A549 (cell line): Measurements from ENCODE around the gene GPRASP2. TPM values are rescaled to one million over a fixed set of nuclear protein-coding genes. Genes with fewer than 3 reads are reported as not detected.

Experiments used
- ATAC-seq, 2 experiments: fragments of 200-7000 bp in 1 of 2; fragments of >200 bp in 1 of 2; cut with Nextera tagmentation in 1 of 2; cut with Tn5 transposase in 1 of 2; 3 replicates each; pipeline versions ENCODE4 v1.8.0 to v1.9.1; 2018 to 2020; ENCODE audit warnings: mild to moderate bottlenecking in 1 of 2, moderate library complexity in 1 of 2
- CTCF ChIA-PET: fragments of 300-600 bp; sonication (Branson Sonifier 250); formaldehyde crosslinking; extraction: SDS; loops from one replicate; lab custom pipeline; 2021; ENCODE audit warnings: antibody characterized with exemption, inconsistent platforms; lab: Yijun Ruan, JAX
- POLR2A ChIA-PET: fragments of 350-600 bp; formaldehyde crosslinking; extraction: SDS; loops from one replicate; lab custom pipeline; 2021; ENCODE audit warnings: antibody characterized with exemption, inconsistent platforms; lab: Yijun Ruan, JAX
- DNase-seq, 2 experiments: peaks; one replicate each; pipeline versions ENCODE4 v3.0.0 to v3.0.0-alpha.2; 2011 to 2016; ENCODE audit warnings: low read depth in 1 of 2, low spot score in 1 of 2
- FAIRE-seq: peaks from 2 replicates; lab custom pipeline; 2011; peaks lifted over from hg19 to GRCh38; lab: Jason Lieb, UNC
- H3K27ac ChIP-seq, 2 experiments: fragments of >200 bp; sonication (Bioruptor Twin); formaldehyde crosslinking; 3 replicates each; pipeline ENCODE4 v1.5.1; 2016 to 2017
- H3K4me1 ChIP-seq: fragments of >200 bp; sonication (Bioruptor Twin); formaldehyde crosslinking; 3 replicates; pipeline ENCODE4 v1.6.1; 2016
- H3K4me2 ChIP-seq: fragments of >200 bp; sonication (Bioruptor Twin); formaldehyde crosslinking; 3 replicates; pipeline ENCODE4 v1.6.1; 2016
- H3K4me3 ChIP-seq: fragments of >200 bp; sonication (Bioruptor Twin); formaldehyde crosslinking; 3 replicates; pipeline ENCODE4 v1.5.1; 2016
- H3K9me3 ChIP-seq: fragments of >200 bp; sonication (Bioruptor Twin); formaldehyde crosslinking; 3 replicates; pipeline ENCODE4 v1.6.1; 2016
- ESRRA ChIP-seq: fragments of 150-350 bp; IDR thresholded peaks from 2 replicates; pipeline ENCODE4 v1.6.1; 2014; ENCODE audit warnings: mild to moderate bottlenecking, low read length, borderline replicate concordance
- FOSB ChIP-seq: fragments of 250-450 bp; sonication (Bioruptor Pico); IDR thresholded peaks from 2 replicates; pipeline ENCODE4 v1.5.0; 2020; ENCODE audit warnings: mild to moderate bottlenecking, moderate library complexity
- JUN ChIP-seq, 2 experiments: fragments of >200 bp; sonication (Bioruptor Twin); formaldehyde crosslinking; IDR thresholded peaks; 2 replicates in 1 of 2; 3 replicates in 1 of 2; pipeline ENCODE4 v1.6.1; 2016 to 2017
- POLR2A ChIP-seq: IDR thresholded peaks from 2 replicates; pipeline ENCODE4 v1.6.1; 2012; ENCODE audit warnings: mild to moderate bottlenecking, low read length
- ZNF302 ChIP-seq: fragments of 250-450 bp; sonication (Bioruptor Pico); IDR thresholded peaks from 2 replicates; pipeline ENCODE4 v1.9.0; 2021; ENCODE audit warnings: inconsistent platforms, mild to moderate bottlenecking, moderate library complexity
- WGBS: methylation state at CpG from one replicate; pipeline ENCODE4 v1.1.6; 2017; ENCODE audit errors: missing lambda C conversion rate; 5-methylcytosine and 5-hydroxymethylcytosine counted together
- polyA plus RNA-seq, 4 experiments: library from polyadenylated mRNA; depleted of rRNA in 3 of 4; stranded (reverse); fragments of >200 nt; fragmentation: RNase III in 1 of 4; extraction: RNeasy Plus Mini Kit Qiagen cat#74134 plus additional on column Dnase treatment in 1 of 4; gene quantifications; 2 replicates in 3 of 4; 3 replicates in 1 of 4; pipeline ENCODE4 v1.2.3, GENCODE V29; 2011 to 2017
- small RNA-seq, 6 experiments: library from RNA; depleted of rRNA; stranded (forward); fragments of <200 nt; gene quantifications; one replicate each; pipeline ENCODE3, GENCODE V24; 2012

GPRASP2 gene
- polyA plus RNA-seq, 2 of the 4 experiments (the other 2 are of a cell fraction) = 5.7 to 6.7 TPM

DNA sequence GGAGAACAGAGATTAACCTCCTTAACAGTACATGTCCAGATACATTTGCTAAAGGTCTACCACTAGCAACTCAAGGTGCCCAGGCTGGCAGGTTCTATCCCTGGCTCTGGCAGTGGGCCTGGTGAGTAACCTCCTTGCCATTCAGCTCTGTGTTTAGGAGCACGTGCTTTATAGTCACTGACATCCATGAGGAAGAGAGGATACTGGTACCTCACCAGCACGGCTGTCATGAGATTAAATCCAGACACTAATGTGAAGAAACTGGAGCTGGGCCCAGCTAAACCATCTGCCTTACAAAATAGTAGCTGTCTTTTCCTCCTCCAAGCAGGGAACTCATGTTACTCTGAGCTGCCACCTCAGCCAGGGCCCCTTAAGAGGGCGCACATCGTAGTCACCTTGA lies 53.6 kb downstream of the GPRASP2 start (continued):
- TF ChIP-seq JUN (IDR thresholded peaks at IDR 0.05) (no peak), ESRRA (no peak)

DNA sequence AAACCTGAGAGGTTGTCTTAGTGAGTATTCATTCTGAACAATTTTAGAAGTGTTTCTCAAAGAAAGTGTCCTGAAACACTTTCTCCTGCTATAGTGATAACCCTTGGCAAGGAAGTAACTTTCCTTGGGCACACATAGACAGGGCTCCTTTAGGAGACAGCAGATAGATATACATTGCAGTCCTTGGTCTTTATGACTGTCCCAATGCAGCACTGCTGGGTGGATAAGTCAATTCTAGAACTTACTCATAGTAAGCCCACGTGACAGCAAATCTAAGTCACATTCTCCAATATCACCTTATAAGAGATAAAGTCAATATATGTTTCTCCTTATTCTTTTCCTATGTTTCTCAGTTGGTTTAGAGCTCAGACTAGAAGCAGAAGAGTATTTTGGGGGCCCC lies 55.0 kb downstream of the GPRASP2 start:
- CTCF ChIA-PET = interaction anchor here (0.8 kb wide), 1 partner anchor 68 kb away, joined by 3 read pairs; no protein-coding TSS in a partner anchor

More for the DNA sequence above, 55.0 kb downstream of the GPRASP2 start:
- no peak overlapping the region for H3K4me2 ChIP-seq
- ATAC-seq (no peak), DNase-seq (no peak), FAIRE-seq (no peak)
- POLR2A ChIA-PET = no interaction called here
- no peak overlapping the region for H3K4me3 ChIP-seq
- no peak overlapping the region for H3K27ac ChIP-seq
- peaks cover 5% of the 10 kb centered on the region; the same call in 2 of the 3 replicates for H3K4me1 ChIP-seq
- H3K9me3 ChIP-seq = no peaks in the 10 kb centered on the region
- WGBS = 79% methylated on average over 1 of the region's 1 CpG
- TF ChIP-seq ZNF302 (CRISPR knock-in tag) = no peak
- TF ChIP-seq ESRRA = no peak
- no peak for TF ChIP-seq POLR2A
- TF ChIP-seq FOSB (CRISPR knock-in tag) = no peak

Small RNA genes lying within 50 kb of the gene (small RNA-seq; reads per million reads assigned to genes)
- 0 reads per million in 6 experiments for gene RNU6-589P

Other genes with a start within 250 kb of the GPRASP2 start
- not detected in 2 replicates for gene TCP11X2, start 240.6 kb upstream of the GPRASP2 start, polyA plus RNA-seq (2011; rRNA removed)
- not detected in 3 replicates for gene TCP11X2, start 240.6 kb upstream of the GPRASP2 start, polyA plus RNA-seq (2017; fragmentation: RNase III; extraction: RNeasy Plus Mini Kit Qiagen cat#74134 plus additional on column Dnase treatment)
- gene TMSB15A, start 195.7 kb upstream of the GPRASP2 start, polyA plus RNA-seq (2011; rRNA removed) = 0.30 and 1.2 TPM in 2 replicates
- 0.46 to 0.48 TPM (median 0.46 TPM) in 3 replicates for gene TMSB15A, start 195.7 kb upstream of the GPRASP2 start, polyA plus RNA-seq (2017; fragmentation: RNase III; extraction: RNeasy Plus Mini Kit Qiagen cat#74134 plus additional on column Dnase treatment)
- gene ARMCX5, start 112.9 kb upstream of the GPRASP2 start, polyA plus RNA-seq (2011; rRNA removed) = 23.7 and 24.6 TPM in 2 replicates
- 8.2 to 10.5 TPM (median 8.9 TPM) in 3 replicates for gene ARMCX5, start 112.9 kb upstream of the GPRASP2 start, polyA plus RNA-seq (2017; fragmentation: RNase III; extraction: RNeasy Plus Mini Kit Qiagen cat#74134 plus additional on column Dnase treatment)
- 0.78 and 0.87 TPM in 2 replicates for gene GPRASP1, start 61.0 kb upstream of the GPRASP2 start, polyA plus RNA-seq (2011; rRNA removed)
- 0.47 to 0.63 TPM (median 0.50 TPM) in 3 replicates for gene GPRASP1, start 61.0 kb upstream of the GPRASP2 start, polyA plus RNA-seq (2017; fragmentation: RNase III; extraction: RNeasy Plus Mini Kit Qiagen cat#74134 plus additional on column Dnase treatment)
- gene GPRASP3, start 8.3 kb downstream of the GPRASP2 start, polyA plus RNA-seq (2011; rRNA removed) = 4.4 and 4.6 TPM in 2 replicates
- gene GPRASP3, start 8.3 kb downstream of the GPRASP2 start, polyA plus RNA-seq (2017; fragmentation: RNase III; extraction: RNeasy Plus Mini Kit Qiagen cat#74134 plus additional on column Dnase treatment) = 4.7 to 5.0 TPM (median 4.9 TPM) in 3 replicates
- gene RAB40AL, start 224.8 kb downstream of the GPRASP2 start, polyA plus RNA-seq (2011; rRNA removed) = 0.48 and 1.1 TPM in 2 replicates
- 0.09 TPM in 2 of 3 replicates, not detected in the other for gene RAB40AL, start 224.8 kb downstream of the GPRASP2 start, polyA plus RNA-seq (2017; fragmentation: RNase III; extraction: RNeasy Plus Mini Kit Qiagen cat#74134 plus additional on column Dnase treatment)